ENCODE measurements around the gene SEMA5B.

Gene SEMA5B

GRCh38 chr3:123025642-123026521 lies 1.7 kb downstream of the SEMA5B start:
- DNase-seq (ENCODE audit: low read depth in 2 of 2): no peak

- DNase-seq (ENCODE audit: low read depth in 2 of 2): no peak
Measured at GRCh38 chr3:123024056-123024455, 3.5 kb downstream of the SEMA5B start.

GRCh38 chr3:123021996-123022510 lies 5.5 kb downstream of the SEMA5B start:
- no peak for DNase-seq (ENCODE audit: low read depth in 2 of 2)

- DNase-seq (ENCODE audit: low read depth in 2 of 2): no peak
Measured at GRCh38 chr3:123021388-123021787, 6.2 kb downstream of the SEMA5B start.

- no peak for DNase-seq (ENCODE audit: low read depth in 2 of 2)
Measured at GRCh38 chr3:123020709-123021108, 6.9 kb downstream of the SEMA5B start.

- no peak for DNase-seq (ENCODE audit: low read depth in 2 of 2)
Measured at GRCh38 chr3:123019591-123019990, 8.0 kb downstream of the SEMA5B start.

GRCh38 chr3:123019161-123019560 lies 8.4 kb downstream of the SEMA5B start:
- DNase-seq (ENCODE audit: low read depth in 2 of 2): no peak

GRCh38 chr3:123018683-123019082 lies 8.9 kb downstream of the SEMA5B start:
- DNase-seq (ENCODE audit: low read depth in 2 of 2): no peak

- no peak for DNase-seq (ENCODE audit: low read depth in 2 of 2)
Measured at GRCh38 chr3:123015596-123015995, 12.0 kb downstream of the SEMA5B start.

- no peak for DNase-seq (ENCODE audit: low read depth in 2 of 2)
Measured at GRCh38 chr3:123013876-123014275, 13.7 kb downstream of the SEMA5B start.

- DNase-seq (ENCODE audit: low read depth in 2 of 2): no peak
Measured at GRCh38 chr3:123012652-123013051, 14.9 kb downstream of the SEMA5B start.

- no peak for DNase-seq (ENCODE audit: low read depth in 2 of 2)
Measured at GRCh38 chr3:123011447-123011846, 16.1 kb downstream of the SEMA5B start.

GRCh38 chr3:123008840-123009239 lies 18.7 kb downstream of the SEMA5B start:
- DNase-seq (ENCODE audit: low read depth in 2 of 2): no peak

GRCh38 chr3:123006609-123007008 lies 21.0 kb downstream of the SEMA5B start:
- no peak for DNase-seq (ENCODE audit: low read depth in 2 of 2)

GRCh38 chr3:123005291-123005690 lies 22.3 kb downstream of the SEMA5B start:
- no peak for DNase-seq (ENCODE audit: low read depth in 2 of 2)

GRCh38 chr3:123004201-123004918 lies 23.2 kb downstream of the SEMA5B start:
- no peak for DNase-seq (ENCODE audit: low read depth in 2 of 2)

- DNase-seq (ENCODE audit: low read depth in 2 of 2): no peak
Measured at GRCh38 chr3:123002749-123003497, 24.6 kb downstream of the SEMA5B start.

- no peak for DNase-seq (ENCODE audit: low read depth in 2 of 2)
Measured at GRCh38 chr3:123002100-123002748, 25.3 kb downstream of the SEMA5B start.

GRCh38 chr3:122998856-122999255 lies 28.7 kb downstream of the SEMA5B start:
- no peak for DNase-seq (ENCODE audit: low read depth in 2 of 2)

- DNase-seq (ENCODE audit: low read depth in 2 of 2): no peak
Measured at GRCh38 chr3:122998206-122998605, 29.4 kb downstream of the SEMA5B start.

GRCh38 chr3:122996038-122996580 lies 31.5 kb downstream of the SEMA5B start:
- no peak for DNase-seq (ENCODE audit: low read depth in 2 of 2)
